ENCODE measurements around the gene KLHDC2. TPM values are rescaled to one million over a fixed set of nuclear protein-coding genes. Genes with fewer than 3 reads are reported as not detected.
"Not testable (repeated sequence)": the region's sequence is repeated elsewhere in the genome, so short reads cannot be mapped to it uniquely, and the experiment has no call there.

Gene KLHDC2
- total RNA-seq, 1 donor, result 74.1 TPM

GRCh38 chr14:49783394-49784014 lies 15.6 kb downstream of the KLHDC2 start:
- TF ChIP-seq, protein P1, sequence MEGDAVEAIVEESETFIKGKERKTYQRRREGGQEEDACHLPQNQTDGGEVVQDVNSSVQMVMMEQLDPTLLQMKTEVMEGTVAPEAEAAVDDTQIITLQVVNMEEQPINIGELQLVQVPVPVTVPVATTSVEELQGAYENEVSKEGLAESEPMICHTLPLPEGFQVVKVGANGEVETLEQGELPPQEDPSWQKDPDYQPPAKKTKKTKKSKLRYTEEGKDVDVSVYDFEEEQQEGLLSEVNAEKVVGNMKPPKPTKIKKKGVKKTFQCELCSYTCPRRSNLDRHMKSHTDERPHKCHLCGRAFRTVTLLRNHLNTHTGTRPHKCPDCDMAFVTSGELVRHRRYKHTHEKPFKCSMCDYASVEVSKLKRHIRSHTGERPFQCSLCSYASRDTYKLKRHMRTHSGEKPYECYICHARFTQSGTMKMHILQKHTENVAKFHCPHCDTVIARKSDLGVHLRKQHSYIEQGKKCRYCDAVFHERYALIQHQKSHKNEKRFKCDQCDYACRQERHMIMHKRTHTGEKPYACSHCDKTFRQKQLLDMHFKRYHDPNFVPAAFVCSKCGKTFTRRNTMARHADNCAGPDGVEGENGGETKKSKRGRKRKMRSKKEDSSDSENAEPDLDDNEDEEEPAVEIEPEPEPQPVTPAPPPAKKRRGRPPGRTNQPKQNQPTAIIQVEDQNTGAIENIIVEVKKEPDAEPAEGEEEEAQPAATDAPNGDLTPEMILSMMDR (IDR thresholded peaks at IDR 0.05; ENCODE audit: insufficient read depth, low read length), result no peak
- no peak overlapping the region for H3K4me3 ChIP-seq (ENCODE audit: low read depth, low read length)
- DNase-seq (ENCODE audit: low read depth), result no peak

DNA sequence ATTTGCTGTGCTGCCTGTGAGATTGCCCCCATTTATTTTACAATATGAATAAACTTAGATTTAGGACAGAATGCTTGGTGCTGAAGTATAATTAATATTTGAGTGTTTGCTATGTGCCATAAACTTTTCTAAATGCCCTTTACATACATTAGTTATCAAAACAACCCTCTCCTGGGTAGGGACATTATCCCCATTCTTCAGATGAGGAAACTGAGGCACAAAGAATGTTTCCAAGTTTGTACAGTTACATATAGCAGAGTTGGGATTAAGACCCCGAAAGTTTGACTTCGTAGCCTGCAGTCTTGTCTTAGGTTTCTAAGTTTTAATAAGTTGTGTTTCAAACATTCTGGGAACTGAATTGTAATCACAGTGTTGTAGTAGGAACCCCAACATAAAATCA lies 18.4 kb downstream of the KLHDC2 start:
- no peak for DNase-seq (ENCODE audit: low read depth)
- TF ChIP-seq, protein P1 (IDR thresholded peaks at IDR 0.05; ENCODE audit: insufficient read depth, low read length), result no peak
- no peak overlapping the region for H3K4me3 ChIP-seq (ENCODE audit: low read depth, low read length)

GRCh38 chr14:49792618-49793017 lies 24.7 kb downstream of the KLHDC2 start:
- DNase-seq (ENCODE audit: low read depth), result no peak
- TF ChIP-seq, protein P1 (IDR thresholded peaks at IDR 0.05; ENCODE audit: insufficient read depth, low read length), result no peak

GRCh38 chr14:49796025-49796424 lies 28.1 kb downstream of the KLHDC2 start:
- H3K4me3 ChIP-seq (ENCODE audit: low read depth, low read length), result no peak overlapping the region
- TF ChIP-seq, protein P1 (IDR thresholded peaks at IDR 0.05; ENCODE audit: insufficient read depth, low read length), result no peak
- DNase-seq (ENCODE audit: low read depth), result no peak

More at GRCh38 chr14:49792618-49793017, 24.7 kb downstream of the KLHDC2 start:
- H3K4me3 ChIP-seq (ENCODE audit: low read depth, low read length), result no peak overlapping the region

- H3K4me3 ChIP-seq (ENCODE audit: low read depth, low read length), result no peak overlapping the region
- DNase-seq (ENCODE audit: low read depth), result no peak
- TF ChIP-seq, protein P1 (IDR thresholded peaks at IDR 0.05; ENCODE audit: insufficient read depth, low read length), result no peak
Observed at GRCh38 chr14:49808780-49809179, 40.8 kb downstream of the KLHDC2 start.

DNA sequence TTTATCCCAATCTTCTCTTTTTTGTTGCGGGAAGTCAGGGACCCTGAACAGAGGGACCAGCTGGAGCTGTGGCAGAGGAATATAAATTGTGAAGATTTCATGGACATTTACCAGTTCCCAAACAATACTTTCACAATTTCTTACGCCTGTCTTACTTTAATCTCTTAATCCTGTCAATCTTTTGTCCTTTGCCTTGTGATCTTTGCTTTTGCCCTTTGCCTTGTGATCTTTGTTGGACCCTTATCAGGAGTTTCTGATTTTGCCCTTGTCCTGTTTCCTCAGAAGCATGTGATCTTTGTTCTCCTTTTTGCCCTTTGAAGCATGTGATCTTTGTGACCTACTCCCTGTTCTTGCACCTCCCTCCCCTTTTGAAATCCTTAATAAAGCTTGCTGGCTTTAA lies 48.2 kb downstream of the KLHDC2 start:
- H3K4me3 ChIP-seq (ENCODE audit: low read depth, low read length); DNase-seq (ENCODE audit: low read depth): not testable (repeated sequence)

GRCh38 chr14:49816844-49817243 lies 48.9 kb downstream of the KLHDC2 start:
- TF ChIP-seq, protein P1 (IDR thresholded peaks at IDR 0.05; ENCODE audit: insufficient read depth, low read length), result no peak
- no peak overlapping the region for H3K4me3 ChIP-seq (ENCODE audit: low read depth, low read length)
- DNase-seq (ENCODE audit: low read depth), result no peak

Data from fibroblast of the aortic adventitia (primary cell).